GM20431 (cell line): ENCODE measurements around the gene FUT8.

Source experiments
- in situ Hi-C: fragments of 300-500 bp; cut with MseI, MboI; formaldehyde crosslinking; loops from one replicate; pipeline ENCODE4 v1.15.0; 2020; ENCODE audit warnings: low sequenced_read_pairs; ENCODE audit not compliant: unreplicated experiment

FUT8 gene

GRCh38 chr14:65745396-65746190 is 333.1 kb downstream of the FUT8 start:
- in situ Hi-C loops, result no loop called here

GRCh38 chr14:65748796-65749195 is 336.3 kb downstream of the FUT8 start:
- in situ Hi-C loops, result no loop called here

- in situ Hi-C loops, result no loop called here
Observed at GRCh38 chr14:65749287-65749686, 336.8 kb downstream of the FUT8 start.

GRCh38 chr14:65750906-65751305 is 338.4 kb downstream of the FUT8 start:
- in situ Hi-C loops, result no loop called here

GRCh38 chr14:65751510-65751909 is 339.0 kb downstream of the FUT8 start:
- in situ Hi-C loops, result no loop called here

GRCh38 chr14:65753061-65753460 is 340.5 kb downstream of the FUT8 start:
- in situ Hi-C loops, result no loop called here

GRCh38 chr14:65755331-65755730 is 342.8 kb downstream of the FUT8 start:
- in situ Hi-C loops, result no loop called here

GRCh38 chr14:65756880-65757279 is 344.4 kb downstream of the FUT8 start:
- in situ Hi-C loops, result no loop called here

GRCh38 chr14:65769151-65769550 is 356.6 kb downstream of the FUT8 start:
- in situ Hi-C loops, result no loop called here

GRCh38 chr14:65770681-65771080 is 358.2 kb downstream of the FUT8 start:
- in situ Hi-C loops, result no loop called here

GRCh38 chr14:65771271-65771670 is 358.7 kb downstream of the FUT8 start:
- in situ Hi-C loops, result no loop called here

- in situ Hi-C loops, result no loop called here
Observed at GRCh38 chr14:65772466-65772865, 359.9 kb downstream of the FUT8 start.

- in situ Hi-C loops, result no loop called here
Observed at GRCh38 chr14:65772921-65773574, 360.5 kb downstream of the FUT8 start.

- in situ Hi-C loops, result no loop called here
Observed at GRCh38 chr14:65774041-65774440, 361.5 kb downstream of the FUT8 start.

- in situ Hi-C loops, result no loop called here
Observed at GRCh38 chr14:65776193-65776852, 363.8 kb downstream of the FUT8 start.

GRCh38 chr14:65780566-65780965 is 368.0 kb downstream of the FUT8 start:
- in situ Hi-C loops, result no loop called here

- in situ Hi-C loops, result no loop called here
Observed at GRCh38 chr14:65783101-65783500, 370.6 kb downstream of the FUT8 start.

- in situ Hi-C loops, result no loop called here
Observed at GRCh38 chr14:65783576-65783975, 371.0 kb downstream of the FUT8 start.

GRCh38 chr14:65784574-65784973 is 372.0 kb downstream of the FUT8 start:
- in situ Hi-C loops, result no loop called here

- in situ Hi-C loops, result no loop called here
Observed at GRCh38 chr14:65787461-65787860, 374.9 kb downstream of the FUT8 start.

- in situ Hi-C loops, result no loop called here
Observed at GRCh38 chr14:65788876-65789275, 376.3 kb downstream of the FUT8 start.
